Activated CD4-positive, alpha-beta T cell treated with anti-CD3 and anti-CD28 coated beads, Interleukin-2, amount 50 U/mL, for 4 hours (primary cell): ENCODE measurements around the gene OGN.
"Not testable (repeated sequence)": the region's sequence is repeated elsewhere in the genome, so short reads cannot be mapped to it uniquely, and the experiment has no call there.

ENCODE experiments used
- DNase-seq, 2 experiments: peaks; one replicate each; pipeline ENCODE4 v3.0.0-alpha.2; 2020

The OGN gene, protein sequence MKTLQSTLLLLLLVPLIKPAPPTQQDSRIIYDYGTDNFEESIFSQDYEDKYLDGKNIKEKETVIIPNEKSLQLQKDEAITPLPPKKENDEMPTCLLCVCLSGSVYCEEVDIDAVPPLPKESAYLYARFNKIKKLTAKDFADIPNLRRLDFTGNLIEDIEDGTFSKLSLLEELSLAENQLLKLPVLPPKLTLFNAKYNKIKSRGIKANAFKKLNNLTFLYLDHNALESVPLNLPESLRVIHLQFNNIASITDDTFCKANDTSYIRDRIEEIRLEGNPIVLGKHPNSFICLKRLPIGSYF

DNA sequence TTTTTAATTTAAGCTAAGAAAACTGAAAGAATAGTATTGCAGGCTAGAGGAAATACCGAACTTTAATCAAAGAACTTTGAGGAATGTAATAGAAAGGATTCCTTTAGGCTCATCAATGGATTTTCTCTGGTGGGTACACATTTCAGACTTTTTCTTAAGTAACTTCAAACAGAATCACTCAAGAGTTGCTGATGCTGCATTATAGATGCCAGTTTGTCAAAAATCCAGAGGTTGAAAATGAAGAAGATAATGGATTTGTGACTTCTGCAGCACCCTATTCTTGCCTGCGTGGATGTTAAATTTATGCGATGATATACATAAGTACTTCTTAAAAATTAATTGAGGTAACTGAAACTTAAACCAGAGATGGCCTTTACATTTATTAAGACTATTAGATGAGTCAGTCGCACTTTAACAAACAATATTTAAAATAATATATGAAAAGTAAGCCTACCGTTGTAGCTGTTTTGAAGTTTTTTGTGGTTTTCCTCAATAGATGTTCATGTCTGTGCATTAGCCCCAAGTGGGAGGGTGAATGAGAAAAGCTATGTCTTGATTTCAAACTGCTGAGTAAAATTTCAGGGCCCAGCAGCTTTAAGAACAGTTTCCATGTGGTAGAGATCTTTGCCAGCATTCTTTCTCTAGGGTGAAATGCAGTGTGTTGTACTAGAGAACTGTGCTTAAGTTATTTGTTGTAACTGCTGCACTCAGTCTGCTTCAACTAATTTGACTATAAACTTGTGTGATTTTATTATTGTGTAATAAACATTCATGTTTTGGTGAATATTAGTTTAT, at the start of gene OGN:
TSS of gene OGN (minus strand) at position 537 of the 795 bp plus-strand sequence. CDS start 1,171 bp downstream, outside the sequence.
- DNase-seq = no peak

DNA sequence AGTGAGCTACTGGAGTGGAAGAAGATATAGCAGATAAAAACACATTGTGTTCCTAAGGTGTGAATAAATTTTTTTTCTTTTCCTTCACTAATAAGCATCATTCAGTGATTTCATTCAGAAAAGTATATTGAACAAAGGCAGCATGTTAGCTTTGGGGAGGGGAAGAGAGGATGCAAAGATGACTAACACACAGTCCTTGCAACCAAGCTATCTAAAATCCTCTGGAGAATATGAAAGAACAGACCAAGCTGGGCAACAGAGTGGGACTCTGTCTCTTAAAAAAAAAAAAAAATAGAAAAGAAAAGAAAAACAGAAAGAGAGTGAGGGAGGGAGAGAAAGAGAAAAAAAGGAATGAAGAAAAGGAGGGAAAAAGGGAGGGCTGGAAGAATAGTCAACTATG, 42.2 kb upstream of the OGN start:
- no peak for DNase-seq

DNA sequence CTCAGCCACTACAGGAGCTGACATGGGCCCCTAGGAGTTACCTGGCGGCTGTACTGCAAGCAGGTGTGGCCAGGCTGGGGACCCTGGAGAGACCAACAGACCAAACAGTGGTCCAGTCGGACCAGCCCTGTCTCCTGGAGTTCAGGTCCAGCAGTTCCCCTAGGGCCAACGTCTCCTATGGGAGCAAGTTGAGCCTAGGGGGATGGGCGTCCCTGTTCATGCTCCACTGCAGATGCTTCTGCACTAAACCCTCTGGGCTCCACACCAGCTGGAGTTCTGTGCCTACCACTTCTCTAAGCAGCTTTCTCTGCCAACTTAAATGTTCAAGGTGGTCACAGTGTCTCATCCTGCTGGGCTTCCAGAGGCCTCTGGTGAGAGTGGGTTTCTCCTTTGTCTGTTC, 40.5 kb upstream of the OGN start:
- no peak for DNase-seq

DNA sequence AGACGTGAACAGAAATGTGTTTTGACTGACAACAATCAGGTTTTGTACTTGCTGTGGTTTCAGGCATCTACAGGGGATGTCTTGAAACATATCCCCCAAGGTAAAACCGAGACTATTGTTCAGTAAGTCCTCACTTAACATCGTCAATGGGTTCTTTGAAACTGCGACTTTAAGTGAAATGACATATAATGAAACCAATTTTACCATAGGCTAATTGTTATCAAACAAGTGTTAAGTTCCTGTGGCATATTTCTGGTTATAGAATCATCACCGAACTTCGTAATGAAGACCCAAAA, 36.3 kb upstream of the OGN start:
- no peak for DNase-seq

DNA sequence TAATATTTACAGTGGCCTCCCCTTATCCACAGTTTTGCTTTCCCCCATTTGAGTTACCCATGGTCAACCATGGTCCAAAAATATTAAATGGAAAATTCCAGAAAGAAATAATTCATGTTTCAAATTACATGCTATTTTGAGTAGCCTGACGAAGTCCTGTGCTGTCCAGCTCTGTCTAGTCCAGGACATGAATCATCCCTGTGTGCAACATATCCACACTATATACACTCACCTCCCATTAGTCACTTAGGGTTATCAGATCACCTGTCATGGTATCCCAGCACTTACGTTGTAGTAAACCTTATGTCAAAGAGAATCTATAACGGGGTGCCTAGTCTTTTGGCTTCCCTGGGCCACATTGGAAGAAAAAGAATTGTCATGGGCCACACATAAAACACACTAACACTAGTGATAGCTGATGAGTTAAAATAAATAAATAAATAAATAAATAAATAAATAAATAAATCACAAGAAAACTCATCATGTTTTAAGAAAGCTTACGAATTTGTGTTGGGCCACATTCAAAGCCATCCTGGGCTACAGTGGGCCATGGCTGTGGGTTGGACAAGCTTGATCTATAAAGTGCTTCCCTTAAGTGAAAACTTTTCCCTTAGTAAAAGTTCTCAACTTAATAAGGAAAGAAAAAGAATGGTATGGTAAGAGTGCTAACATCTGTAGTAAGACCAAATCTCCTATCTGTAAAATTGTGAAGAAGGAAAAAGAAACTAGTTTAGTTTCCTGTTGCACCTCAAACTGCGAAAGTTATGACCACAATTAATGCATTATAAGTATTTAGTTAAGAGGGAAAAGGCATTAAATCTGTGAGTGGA, 35.8 kb upstream of the OGN start:
- no peak for DNase-seq

DNA sequence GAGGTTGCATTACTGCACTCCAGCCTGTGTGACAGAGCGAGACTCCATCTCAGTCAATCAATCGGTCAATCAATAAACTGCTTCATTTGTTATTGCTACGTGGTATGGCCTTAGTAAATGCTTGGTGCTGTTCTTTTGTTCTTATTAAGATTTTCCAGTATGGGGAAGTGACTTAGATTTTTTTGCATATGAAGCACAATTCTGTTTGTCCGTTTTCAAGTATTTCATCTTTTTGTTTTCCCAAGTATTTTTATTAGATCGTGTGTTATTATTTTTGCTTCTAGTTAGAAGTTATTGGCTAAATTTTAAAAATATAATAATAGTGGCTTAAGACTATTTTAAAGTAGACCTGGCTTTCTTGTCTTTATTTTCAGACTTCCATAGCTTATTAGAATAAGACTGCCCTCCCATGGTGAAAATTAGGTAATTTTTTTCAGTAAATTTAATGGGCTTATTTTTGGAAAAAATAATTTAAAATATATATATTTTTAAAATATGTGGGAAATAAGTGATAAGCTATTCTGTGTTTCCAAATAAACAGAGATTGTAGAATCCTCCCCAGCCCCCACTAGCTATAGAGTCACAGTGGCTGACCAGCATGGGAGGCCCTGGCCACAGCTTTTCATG, 34.6 kb upstream of the OGN start:
- DNase-seq = no peak

DNA sequence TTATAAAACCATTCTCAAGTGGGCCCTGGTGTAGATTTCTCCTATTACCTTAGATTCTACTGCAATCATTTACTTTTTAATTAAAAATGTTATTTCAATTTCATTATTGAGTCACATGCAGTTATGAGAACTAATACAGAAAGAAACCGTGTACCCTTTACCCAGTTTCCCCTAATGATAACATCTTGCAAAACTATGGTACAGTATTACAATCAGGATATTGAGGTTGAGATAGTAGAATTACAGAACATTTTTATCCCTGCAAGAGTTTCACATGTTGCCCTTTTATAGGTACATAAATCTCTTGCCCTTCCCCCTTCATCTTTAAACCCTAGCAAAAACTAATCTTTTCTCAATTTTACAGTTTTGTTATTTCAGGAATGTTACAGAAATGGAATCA, 30.9 kb upstream of the OGN start:
- no peak for DNase-seq

DNA sequence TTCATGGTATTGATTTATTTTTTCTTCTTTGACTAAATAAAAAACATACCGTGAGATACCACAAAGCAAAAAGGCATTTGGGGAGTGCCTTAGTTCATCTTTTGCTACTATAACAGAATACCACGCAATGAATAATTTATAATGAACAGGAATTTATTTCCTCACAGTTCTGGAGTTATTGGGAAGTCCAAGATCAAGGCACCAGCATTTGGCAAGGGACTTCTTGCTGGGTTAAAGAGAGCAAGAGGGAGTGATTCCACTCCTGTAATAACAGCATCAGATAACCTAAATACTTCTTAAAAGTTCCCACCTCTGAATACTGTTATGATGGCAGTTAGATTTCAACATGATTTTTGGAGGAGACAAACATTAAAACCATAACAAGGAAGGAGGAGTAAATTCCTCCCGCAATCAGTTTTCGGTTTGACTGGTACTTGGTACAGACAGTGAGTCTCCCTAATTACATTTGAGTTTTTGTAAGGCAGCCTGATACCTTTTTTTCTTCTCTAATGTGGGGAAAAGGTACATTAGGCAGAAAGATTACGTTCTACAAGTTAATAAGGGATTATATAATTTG, 28.7 kb upstream of the OGN start:
- DNase-seq = no peak

DNA sequence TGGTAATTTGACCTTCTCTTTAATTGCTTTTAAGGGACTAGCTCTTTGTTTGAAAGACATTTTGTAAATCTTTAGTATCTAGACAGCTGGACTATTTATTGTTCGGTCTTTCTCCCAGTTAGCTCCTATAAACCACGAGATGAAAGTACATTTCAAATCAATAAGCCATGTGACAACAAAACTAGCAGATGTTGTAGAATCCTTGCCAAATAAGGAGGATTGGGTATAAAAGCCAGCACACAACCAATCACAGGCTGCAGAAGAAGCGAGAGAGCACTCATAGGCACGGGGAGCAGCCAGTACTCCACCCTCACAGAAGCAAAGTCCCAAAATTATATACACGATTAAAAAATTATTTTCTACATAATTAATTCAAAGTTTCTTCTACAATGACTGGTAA, 28.0 kb upstream of the OGN start:
- no peak for DNase-seq

DNA sequence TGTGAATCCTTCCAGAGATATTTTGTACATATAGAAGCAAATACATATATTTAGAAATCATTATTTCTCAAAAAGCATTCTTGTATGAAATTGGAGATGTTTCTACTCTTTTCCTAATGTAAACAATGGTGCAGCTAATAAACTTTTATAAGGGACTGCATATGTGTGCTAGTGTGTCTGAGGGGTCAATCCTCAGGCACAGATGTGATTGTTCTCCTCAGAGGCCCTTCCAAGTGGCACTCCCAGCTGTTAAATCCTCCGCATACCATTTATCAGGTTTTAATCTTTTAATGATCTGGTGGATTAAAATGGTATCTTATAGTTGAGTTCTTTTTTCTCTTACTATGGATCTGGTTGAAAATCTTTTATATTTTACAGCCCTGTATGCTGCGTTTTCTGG, 25.5 kb upstream of the OGN start:
- DNase-seq = no peak

DNA sequence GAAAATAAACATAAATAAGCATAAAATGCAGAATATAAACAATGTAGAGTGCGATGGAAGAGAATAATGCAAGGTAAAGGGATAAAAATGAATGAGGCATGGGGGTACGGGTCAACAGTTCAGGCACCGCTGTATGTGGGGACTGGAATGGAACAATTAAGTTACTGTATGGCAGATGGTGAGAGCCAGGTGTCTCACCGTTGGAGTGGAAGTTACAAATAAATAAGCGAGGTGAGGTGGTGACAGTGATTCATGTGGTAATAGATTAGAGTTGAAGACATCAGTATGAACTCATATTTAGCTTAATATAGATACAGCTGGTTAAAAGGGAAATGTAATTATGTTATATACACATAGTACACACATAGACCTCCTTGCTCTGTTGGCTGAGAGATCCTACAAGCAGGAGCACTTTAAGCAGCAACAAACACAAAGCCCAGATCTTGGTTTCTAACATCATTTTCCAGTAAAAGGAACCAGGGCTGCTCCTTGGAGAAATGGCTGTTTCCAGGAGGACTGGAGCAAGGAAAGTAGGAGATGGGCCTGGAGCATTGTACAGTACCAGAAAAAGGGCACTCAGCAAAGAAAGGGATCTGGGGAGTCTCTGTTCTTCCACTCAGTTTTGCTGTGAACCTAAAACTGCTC, 22.2 kb upstream of the OGN start:
- no peak for DNase-seq

DNA sequence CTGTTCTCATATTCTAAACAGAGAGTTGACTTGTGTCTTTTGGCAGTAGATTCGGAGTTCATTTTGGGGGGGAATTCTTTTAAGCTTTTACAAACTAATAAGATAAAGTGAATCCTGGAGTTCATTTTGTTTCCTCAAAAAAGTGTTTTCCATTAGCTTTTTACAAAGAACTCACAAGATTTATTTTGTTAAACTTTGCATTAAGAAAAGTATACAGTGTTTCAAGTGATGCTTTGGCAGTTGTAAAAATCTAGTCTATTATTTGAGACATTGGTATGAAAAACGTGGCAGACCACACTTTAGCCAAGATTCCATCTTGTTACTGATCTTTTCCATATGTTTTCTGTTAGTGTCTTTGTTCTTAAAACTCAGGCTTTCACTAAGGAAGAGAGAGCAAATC, 21.1 kb upstream of the OGN start:
- no peak for DNase-seq

DNA sequence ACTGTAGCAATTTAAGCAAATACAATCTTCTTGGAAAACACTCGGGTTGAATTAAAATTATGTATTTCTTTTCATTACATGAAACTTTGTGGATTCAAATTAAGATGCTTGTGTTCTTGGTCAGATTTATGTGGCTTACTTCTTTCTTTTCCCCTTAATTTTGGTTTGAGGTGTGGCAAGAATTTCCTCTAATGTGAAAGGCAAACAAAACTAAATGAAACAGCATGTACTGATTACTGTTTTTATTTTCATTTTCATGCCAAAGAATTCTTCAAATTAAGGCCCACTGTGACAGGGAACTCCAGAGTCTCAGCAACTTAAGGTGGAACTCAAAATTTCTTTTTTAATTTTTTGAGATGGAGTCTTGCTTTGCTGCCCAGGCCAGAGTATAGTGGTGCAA, 20.0 kb upstream of the OGN start, which contains the start of gene OMD:
TSS of gene OMD (minus strand) at position 132 of the 400 bp plus-strand sequence. CDS start 6,913 bp downstream, outside the sequence.
- DNase-seq = no peak

DNA sequence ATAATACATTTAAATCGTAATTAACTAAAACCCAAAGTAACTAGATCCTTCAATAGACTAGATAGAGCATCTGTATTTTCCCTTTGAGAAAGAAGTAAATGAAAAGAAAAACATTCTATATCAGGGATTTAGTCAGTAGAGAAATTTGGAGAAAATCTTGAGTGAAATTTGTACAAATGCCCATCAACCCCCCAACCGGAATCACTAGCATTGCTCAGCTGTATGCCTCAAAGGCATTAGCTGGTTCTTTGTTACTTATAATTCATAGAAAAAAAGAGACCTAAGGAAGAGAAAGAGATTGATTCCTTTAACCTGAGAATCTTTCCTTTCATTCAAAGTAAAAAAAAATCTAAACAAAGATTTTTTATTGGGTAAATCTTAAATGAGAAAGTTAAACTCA, 19.2 kb upstream of the OGN start:
- DNase-seq = no peak

DNA sequence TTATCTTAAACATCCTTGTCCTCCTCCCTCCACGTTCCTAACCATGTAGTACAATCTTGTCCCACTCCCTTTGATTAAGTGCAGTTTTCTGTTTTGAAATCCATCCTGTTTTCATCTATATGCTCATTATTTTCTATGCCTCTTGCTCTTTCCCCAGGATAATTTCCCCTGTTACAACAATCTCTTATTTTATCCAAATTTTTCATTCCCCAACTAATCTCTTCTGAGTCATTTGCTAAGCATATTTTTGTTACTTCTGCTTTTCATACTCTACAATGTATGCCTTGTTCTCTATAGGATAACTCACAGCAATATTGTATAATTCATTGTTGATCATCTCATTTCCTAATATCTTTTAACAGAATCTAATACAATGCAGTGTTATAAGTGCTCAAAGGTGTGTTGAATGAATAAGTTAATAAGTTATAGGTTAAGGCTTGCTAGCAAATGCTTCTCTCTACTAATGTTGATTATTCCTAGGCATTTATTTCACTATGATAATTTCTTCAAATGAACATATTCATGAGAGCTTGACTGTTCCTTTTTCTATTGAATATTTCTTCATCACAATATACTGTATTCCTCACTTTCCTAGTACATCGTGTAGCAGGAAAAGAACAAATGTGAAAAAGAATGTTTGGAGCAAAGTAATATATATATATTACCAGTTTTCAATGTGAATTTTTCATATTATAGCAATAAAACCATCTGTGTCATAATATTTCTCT, 18.4 kb upstream of the OGN start:
- no peak for DNase-seq

DNA sequence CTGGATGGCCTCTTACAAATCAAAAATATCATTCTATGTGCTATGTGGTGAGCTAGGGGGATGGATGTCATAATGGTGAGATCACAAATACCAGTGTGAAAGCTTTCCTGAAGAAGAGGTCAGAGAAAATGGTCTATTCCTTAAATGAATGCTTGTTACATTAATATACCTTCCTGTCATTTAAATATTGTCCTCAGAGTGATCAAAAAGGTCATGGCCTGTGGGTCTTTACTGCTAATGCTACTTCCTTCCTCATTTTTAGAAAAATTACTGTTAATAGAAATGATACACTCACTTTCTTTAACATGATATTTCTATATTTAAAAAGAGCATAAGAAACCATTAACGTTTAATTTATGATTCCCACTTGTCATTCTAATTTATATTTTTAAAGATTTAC, 10.2 kb upstream of the OGN start:
- no peak for DNase-seq

DNA sequence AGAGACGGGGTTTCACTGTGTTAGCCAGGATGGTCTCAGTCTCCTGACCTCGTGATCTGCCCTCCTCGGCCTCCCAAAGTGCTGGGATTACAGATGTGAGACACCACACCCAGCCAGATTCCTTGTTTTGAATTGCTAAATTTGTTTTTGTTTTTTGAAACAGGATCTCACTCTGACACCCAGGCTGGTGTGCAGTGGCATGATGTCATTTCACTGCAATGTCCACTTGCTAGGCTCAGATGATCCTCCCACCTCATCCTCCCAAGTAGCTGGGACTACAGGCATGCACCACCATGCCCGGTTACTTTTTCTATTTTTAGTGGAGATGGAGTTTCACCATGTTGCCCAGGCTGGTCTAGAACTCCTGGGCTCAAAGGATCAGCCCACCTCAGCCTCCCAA, 6.8 kb upstream of the OGN start:
- not testable (repeated sequence) for DNase-seq

DNA sequence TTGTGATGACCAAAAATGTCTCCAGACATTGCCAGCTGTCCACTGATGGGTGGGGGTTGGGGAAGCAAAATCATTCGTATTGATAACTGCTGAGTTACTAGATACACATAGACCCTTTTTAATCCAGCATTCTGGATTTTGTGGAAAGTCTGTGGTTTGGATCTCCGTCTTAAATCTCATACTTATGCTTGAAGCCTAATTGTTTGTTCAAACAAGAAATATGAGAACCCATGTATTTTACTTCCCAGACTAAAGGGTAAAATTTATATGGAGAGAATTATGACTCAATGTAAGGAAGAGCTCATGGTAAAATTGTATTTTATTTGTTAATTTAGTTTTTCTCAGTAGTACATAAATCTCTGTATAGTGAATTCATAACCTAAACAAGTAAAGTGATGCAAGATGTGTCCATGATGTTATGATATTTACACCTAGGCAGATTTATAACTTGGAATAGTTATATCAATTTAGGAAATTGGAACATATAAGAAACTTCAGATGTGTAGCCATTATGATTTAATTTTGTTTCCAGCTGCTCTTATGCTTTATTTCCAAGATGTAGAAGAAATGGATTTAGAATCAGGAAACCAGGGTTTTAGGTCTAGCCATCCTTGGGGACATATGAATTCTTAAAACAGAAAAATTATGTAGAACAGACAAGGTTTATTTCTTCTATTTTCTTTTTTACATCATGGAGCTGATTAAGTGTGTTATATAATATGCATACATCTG, 4.5 kb upstream of the OGN start:
- DNase-seq = no peak

DNA sequence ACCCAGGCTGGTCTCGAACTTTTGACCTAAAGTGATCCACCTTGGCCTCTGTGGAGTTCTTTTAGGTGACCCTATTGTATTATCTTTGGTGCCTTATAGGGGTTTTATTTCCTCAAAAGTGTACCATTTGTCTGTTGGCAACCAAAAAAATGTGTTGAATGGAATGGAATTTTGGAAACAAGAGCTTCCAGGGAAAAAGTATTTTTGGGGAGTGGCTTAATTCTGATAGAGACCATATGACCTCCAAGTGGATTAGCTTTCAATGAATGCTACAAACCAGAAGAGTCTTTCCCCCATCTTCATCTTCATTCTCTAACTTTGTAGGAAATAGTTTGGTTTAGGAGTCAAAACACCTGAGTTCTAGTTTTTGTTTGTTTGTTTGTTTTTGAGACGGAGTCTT, 3.4 kb upstream of the OGN start:
- DNase-seq = no peak

DNA sequence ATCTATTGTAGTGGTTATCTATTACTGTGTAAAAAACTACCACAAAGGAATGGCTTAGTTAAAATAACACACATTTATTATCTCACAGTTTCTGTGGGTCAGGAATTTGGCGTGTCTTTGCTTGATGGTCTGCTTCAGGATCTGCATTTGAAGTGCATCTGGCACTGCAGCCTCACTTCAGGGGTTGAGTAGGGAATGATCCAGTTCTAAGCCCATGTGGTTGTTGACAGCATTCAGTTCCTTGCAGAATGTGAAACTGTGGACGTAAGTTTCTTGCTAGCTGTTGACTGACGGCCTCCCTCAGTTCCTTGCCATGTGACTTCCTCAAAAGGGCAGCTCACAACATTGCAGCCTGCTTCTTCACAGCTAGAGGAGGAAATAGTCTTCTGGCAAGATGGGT, 2.1 kb upstream of the OGN start:
- peak; percentile 7 to 13 for DNase-seq

DNA sequence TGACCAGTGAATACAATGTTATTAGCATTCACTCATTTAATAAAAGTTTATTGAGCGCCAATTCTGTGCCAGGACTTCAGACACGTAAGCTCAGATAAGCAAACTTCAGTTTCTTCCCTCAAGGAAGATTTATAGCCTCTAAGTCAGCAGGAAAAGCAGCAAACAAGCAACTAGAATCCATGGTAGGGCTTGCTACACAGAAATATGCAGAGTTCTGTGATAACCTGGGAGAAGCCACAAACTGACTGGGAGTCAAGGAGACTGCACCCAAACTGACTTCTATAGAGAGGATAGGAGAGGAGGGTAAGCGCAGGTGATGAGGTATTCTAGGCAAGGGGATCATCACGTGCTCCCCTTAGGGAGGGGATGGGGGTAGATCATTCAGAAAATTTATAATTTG, 1.4 kb upstream of the OGN start:
- no peak for DNase-seq
